ENCODE results near the gene CD44.

Gene CD44

DNA sequence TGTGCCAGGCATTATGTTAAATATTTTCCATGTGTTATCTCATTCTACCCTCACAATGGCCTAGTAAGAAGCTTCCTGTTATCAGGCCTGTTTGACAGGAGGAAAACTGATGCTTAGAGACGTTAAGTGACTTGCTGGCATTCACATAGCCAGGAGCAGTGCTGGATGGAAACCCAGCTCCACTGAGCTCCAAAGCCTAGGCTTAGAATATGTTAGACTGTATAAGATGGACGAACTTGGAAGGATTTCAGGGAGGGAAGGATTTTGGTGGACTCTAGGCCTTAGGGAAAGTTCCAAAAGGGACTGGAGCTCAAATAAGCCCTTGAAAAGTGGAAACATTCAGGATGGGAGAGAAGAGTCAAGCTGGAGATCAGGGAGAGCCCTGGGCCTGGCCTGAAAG, 2.1 kb downstream of the CD44 start:
- DNase-seq, result peak; percentile 36

DNA sequence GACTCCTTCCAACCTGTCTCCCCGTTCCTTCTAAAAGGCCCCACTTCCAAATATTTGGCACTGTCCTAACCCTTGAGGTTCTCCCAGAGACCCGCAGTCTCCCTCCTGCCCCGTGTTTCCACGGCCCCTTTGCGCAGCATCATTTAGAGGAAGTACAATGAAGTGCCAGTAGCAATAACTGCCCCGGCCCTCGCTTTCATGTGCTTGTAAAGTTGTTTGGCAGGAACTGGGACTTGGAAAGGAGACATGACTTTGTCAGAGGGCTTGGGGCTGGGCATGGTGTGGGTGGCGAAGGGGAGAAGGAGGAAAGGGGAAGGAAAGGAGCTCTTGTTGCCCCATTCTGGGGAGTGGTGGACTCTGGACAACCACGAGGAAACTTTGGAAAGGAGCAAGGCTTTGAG, 2.6 kb downstream of the CD44 start:
- peak; percentile 52 for DNase-seq

DNA sequence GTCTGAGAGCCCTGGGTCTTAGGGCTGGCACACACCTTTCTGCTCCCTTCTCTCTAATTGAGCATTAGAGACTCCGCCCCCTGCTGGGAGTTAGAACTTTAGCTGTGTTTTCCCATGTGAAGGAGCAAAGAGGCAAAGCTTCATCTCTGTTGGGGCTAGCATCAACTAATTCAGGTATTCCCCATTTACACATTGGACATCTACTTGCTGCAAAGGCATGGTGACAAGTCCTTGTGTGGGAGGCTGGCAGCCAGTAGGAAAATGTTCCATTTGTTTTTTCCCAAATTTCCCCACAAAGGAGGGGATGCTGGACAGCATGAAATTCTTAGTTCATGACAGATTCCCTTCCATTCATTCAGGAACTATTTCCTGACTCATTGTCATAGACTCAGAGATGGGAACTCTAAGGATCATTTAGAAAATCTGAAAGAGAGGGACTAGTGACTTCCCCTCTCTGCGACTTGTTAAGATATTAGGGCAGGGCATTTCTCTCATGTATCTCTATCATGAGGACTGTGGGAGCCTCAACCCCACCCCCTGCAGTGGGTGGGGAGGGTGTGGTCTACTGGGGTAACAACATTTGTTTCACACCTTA, 3.6 kb downstream of the CD44 start:
- DNase-seq, result peak; percentile 70

DNA sequence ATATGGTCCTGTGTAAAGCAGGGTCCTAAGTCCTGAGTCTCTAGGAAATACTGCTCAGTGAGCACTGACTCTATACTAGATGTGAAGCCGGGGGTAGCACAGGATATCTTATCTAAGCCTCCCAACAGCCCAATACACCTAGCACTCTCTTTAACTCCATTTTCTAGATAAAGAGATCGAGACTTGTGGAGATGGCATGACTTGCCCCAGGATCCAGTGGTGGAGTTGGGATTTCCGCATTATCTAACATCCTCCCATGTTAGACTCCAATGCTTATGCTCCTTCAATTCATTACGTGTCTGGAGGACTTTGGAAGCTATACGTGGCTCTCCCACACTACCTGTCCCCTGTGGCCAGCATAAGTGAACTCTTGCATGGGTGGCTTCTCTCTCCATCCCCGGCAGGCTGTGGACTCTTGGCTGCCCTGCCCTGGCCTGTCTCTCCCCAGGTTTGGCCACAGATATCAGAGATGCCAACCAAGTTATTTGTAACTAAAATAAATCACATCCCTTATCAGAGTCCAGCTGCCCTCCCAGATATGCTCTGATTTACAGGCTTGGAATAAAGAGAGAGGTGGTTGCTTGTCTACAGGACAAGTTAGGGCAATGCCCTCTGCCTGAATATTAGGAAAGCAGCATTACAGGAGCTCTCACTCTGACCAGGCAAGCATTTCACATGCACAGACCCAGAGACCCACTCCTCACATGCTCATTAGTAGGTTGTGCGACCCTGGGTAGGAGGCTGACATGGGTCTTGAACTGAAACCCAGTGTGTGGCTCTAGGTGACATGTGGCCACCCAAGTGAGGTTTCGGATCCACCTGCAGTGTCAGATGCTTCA, 4.5 kb downstream of the CD44 start:
- peak; percentile 21 for DNase-seq

DNA sequence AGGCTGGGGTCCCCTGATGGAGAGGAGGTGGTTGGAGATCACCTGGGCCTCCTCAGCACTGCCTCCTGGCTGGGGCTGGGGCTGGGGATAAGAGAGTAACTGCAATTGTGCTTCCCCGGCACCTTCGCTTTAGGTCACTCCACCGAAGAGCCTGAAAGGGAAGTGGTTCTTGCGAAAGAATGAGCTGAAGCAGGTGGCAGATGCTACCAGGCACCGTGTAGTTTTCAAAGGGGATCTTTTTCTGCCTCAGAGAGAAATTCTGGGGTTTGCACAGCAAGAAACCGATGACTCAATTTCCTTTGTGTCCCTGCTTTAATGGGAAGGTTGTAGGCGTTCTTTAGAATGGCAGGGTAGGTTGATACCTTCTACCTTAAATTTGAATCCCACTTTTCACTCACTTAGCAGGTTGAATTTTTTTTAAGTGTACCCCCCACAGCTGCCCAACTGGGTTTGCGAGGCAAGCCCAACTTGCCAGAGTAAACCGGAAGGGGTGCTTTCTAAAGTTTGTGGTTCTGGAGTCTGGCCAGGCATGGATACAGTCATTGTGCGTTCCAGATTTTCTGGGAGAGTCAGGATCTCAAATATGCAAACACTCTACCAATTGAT, 5.3 kb downstream of the CD44 start:
- DNase-seq, result peak; percentile 77

DNA sequence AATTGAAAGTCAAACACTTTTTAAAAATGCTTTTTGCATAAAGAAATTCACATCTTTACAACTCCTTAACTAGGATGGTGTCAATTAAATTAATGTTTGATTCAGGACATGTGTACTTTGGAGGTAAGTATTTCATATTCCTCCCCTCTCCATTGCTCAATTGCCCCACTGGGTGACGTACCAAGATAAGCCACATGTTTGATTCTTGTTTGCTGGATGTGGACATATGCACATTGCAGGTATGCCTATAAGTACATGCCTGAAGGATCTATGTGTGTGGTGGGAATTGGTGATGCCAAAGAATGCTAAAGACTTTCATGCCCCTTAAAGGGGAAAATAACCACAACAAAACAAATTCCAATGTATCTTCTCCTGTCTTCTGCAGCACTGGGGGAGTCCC, 5.8 kb downstream of the CD44 start:
- DNase-seq, result peak; percentile 33

DNA sequence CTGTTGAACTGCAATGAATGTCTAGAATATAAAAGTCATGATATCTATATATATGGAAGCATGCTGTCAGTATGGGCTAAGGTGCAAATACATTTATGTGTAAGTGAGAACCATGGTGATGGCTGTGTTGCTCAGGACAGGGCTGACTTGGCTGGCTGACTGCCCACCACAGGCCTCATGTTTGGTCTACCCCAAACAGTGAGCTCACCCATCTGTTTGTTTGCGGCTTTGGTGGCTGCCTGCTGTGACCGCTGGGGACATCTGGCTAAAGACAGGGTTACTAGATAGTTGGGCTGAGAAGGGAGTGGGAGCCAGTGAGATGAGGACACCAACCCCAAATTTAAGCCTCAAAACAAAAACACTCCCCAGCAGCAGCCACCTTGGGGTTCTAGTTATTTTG, 6.3 kb downstream of the CD44 start:
- peak; percentile 67 for DNase-seq

DNA sequence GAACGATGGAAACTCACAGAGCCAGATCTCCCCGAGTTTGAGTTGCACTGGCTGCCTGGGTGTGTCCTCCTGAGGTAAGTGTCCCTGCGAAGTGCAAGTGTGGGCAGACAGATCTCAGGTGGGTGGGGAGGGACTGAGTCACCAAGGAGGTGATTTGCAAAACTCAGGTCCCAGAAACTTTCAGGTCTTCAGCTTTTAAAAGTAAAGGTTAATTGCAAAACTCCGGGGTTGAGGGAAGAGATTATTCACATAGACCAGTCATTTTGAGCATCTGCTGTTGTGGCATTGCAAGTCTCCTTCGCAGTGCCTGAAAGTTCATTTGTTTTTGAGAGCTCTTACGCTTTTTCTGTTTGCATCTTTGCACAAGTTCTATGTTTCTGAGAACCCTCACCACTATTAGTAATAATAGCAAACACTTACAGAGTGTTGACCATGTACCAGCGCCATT, 7.1 kb downstream of the CD44 start:
- peak; percentile 64 for DNase-seq

DNA sequence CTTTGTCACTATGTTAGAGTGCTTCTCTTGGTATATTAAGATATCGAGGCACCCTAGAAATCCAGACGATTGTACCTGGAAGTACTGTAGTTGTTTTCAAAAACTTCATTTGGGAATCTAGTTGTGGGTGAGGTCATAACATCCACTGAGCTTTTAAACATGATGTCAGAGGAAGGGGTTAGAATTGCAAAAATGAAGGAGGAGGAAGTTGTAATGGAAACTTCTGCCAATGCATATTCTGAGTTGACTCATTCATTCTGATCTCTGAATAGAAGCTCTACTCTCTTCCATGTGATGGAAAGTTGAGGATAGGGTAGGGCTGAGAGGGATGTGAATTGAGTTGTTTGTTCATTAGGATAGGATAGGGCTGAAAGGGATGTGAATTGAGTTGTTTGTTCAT, 7.7 kb downstream of the CD44 start:
- peak; percentile 41 for DNase-seq

DNA sequence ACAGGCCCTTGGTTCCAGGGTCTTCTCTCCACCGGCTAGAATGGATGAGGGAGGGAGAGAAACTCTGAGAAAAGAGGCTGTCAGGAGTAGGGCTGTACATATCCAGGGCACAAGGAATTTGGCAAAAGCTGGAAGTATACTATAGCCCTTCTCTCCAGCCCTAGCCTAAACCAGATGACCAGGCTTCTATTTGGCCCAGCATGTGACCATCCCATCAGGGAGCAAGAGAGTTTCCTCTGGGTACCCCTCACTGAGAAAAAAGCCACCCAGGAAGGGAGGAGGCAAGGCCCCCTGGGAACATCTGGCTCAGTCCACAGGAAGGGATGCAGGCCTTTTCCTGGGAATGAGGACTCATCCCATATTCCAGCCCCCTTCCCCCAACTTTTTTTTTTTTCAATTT, 8.3 kb downstream of the CD44 start:
- no peak for DNase-seq

DNA sequence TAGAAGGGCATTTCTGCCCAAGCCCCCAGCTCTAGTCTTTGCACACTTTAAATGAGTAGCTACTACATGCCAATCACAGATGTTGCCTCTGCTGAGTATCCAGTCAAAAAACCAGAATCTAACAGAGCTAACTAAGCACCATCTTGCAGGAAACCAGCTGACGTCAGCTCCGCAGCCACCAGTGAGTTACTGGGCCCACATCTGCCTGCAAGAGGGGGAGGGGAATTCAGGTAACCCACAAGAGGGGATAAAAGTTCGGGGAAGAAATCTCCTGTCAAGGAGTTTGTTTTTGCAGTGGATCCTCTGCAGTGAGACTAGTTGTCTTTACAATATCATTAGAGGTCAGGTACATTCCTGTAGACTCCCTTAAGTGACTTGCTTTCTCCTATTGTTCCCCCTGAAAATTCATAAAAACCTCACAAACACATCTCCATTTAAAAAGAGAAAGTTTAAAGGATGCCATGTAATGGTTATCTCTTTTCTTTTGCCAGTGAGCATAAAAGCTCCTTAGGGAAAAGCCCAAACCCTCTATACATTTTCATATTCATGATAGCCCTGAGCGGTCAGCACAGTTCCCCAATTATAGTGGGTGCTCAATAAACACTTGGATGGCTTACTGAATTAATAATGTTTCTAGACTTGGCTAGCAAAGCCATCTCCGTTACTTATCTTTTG, 9.3 kb downstream of the CD44 start:
- peak; percentile 70 for DNase-seq

DNA sequence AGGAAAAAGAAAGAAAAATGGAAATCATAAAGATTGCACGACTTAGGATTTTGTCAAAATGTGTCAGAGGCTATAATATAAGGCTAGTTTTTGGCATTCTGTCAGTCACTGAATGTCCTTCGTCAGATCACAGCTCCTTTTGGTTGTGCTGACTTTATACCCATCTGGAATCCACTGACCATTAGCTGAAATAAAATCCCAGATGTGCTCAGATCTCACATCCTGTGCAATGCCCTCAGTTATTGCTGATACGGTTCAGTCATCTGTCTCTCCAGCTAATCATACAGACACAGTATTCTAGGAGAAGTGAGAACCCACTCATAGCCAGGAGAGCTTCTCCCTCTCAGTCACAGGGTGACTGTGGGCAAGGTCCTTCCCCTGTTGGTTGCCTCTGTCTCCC, 11.5 kb downstream of the CD44 start:
- no peak for DNase-seq

DNA sequence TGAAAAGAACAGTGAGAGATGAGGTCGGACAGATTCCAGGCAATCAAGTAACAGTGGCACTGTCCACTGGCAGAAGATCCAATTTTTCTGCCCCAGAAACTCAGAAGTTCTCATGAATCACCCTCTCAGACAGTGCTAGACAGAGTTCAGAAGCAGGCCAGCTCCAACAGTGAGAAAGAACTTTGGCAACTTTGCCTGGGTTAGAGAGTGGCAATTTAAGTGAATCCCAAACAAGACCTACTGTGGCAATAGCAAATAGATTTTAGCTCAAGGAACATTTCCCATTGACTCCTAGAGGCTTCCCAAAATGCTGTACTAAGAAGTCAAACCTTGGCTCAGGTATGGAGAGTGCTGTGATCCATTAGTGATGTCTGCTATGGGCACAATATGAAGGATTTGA, 12.3 kb downstream of the CD44 start:
- peak; percentile 16 for DNase-seq

DNA sequence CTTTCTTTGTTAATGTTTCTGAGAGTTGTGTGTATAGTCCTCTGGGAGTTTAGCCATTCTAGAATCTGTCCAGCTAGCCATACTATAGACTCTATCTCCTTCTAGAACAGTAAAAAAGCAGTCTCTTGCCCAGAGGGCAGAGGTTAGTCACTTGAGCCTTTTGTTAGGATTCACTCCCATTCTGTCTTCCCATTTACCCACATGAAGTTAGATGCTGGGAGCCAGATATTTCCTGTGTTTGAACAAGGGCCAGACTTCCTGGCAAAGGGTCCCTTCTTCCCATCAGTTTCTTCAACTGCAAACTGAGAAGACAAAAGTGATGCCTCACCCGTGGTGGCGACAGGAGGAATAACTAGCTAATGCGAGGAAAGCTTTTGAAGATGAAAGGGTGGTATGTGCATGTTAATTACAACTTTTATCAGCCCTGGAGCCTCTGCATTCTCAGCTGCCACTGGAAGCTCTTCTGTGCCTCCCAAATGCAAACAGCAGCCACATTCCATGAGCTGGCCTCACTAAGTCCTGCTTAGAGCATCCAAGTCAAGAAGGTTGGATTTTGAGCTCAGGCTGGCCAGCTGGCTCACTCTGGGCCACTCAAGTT, 12.8 kb downstream of the CD44 start:
- DNase-seq, result peak; percentile 28

DNA sequence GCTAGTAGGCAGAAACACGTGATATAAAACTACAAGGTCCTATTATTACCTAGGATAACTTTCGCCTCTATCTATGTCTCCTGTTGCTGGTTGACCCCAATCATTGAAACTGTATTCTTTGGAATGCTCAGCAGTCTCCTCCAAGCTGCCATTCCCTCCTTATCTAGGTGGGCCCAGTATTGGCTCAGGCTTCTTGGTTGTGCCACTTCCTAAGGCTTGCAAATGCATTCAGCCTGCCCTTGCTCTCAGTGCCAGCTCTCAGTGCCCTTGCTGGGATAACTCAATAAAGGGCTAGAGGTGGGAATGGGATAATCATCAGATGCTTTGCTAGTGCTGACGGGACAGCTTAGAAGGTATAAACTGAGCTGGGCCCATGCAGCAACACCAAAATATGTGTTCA, 13.6 kb downstream of the CD44 start:
- no peak for DNase-seq

DNA sequence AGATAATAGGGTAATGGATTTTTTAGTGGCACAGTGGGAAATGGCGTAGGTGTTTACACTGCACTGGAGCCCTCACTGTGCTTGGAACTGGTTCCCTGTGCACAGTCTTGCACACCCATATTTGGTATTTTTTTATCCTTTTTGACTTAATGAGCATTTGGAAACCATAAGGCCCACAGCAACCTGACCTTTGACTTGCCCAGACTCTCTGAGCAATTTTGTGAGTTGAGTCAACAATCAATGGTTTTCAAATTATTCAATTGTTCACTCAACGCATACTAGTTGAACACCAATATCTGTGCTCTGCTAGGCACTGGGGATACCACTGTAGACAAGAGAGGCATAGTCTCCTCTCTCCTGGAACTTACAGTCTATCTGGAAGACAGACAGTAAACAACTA, 14.3 kb downstream of the CD44 start:
- DNase-seq, result peak; percentile 7

DNA sequence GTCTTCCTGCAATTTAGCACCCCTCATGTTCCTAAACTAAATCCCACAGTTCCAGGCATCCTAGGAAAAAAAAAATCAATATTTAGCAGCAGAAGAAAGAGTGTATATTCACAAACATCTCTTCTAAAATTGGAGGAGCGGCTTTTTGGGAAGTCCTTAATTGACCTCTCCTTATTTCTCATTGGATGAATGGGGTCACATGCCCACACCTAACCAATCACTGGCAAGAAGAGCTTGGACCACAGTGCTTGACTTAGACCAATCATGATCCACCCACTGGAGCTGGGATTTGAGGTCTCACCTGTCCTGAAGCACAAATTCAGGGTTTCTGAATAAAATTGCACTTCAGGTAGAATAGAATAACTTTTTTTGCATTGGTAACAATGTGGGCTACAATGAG, 16.0 kb downstream of the CD44 start:
- no peak for DNase-seq

DNA sequence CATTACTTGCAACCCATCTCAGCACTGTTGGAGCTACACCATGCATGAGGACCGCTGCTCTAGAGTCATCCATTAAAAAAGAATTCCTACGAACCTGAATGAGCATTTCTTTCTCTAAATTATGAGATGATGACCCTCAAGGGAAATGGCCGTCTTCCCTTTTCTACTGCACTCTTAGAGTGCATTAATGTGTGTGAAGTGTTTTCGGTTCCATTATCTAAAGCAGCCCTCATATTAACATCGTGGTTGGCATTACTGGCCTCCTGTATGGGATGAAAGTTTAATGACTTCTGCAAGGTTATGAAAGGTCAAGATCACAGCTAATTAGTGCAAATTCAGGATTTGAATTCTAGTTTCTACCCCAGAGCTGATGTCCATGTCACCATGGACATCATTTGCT, 16.7 kb downstream of the CD44 start:
- no peak for DNase-seq

DNA sequence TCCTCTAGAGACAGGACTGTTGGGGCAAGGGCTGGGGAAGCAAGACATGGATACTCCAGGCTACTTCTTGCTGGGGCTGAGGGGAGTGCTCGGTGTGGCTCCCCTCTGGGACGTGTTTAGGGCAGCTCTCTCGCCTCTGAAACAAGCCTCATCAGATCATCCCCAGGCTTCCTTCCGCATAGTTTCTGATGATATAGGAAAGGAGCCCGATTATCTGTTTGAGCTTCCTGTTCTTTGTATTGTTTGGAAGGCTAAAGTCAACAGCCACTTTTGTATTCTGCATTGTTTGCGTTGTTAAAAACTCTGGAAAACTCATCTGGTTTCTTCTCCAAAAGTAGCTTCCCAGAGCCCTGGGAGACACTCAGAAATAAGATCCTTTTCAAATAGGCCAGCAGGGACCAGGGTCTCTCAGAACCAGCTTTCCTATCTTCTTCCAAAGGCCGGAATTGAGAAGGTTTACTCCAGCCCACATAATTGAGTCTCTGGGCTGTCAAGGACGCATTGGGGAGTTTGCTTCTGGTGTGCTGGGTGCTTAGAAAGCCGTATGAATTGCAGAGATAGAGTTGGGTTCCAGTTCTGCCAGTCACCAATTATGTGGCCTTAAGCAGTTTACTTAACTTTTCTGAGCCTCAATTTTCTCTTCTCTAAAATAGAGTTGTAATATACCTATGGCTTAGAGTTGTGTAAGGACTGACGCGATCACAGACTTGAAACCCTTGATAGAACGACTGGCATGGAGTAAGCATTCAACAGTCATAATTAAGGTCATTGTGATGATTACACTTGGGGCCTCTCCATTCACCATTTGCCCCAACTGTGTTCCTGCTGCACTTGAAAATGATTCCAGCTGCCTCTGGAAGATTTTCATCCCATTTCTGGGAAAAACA, 19.1 kb downstream of the CD44 start:
- DNase-seq, result no peak

DNA sequence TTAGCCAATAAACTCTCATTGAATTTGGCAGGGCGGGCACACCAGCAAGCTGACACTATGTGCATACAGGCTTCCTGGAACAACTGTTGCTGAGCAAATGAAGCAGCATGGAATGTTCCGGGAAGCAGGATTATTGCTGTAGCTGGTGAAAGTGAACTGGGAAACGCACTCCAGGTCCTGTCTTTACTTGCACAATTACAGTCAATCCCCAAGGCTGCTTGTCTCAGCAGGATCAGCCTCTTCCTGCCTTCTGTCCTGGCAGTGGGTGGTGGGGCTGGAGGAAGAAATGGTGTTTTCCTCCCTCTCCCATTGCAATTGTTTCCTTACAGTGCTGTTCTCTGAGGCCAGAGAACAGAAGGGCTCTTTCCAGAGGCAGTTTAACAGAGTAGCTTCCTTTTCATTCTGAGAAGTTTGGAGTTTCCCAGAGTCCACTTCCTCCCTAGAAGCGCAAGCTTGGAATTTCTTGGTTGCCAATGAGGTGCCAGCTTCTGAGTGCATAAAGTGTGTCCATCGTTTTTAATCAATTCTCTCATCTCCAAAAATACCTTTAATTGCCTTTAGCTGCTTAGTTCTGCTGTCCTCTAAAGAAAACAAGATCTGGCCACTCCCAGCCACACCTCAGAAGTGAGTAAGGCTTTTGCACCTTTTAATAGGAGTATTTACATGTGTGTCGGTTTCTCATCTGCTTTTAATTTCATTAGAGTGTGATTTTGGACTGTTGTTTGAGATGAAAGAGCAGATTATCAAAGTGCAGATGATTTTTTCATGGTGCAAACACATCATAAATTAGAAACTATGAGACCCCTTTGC, 19.9 kb downstream of the CD44 start:
- DNase-seq, result no peak

DNA sequence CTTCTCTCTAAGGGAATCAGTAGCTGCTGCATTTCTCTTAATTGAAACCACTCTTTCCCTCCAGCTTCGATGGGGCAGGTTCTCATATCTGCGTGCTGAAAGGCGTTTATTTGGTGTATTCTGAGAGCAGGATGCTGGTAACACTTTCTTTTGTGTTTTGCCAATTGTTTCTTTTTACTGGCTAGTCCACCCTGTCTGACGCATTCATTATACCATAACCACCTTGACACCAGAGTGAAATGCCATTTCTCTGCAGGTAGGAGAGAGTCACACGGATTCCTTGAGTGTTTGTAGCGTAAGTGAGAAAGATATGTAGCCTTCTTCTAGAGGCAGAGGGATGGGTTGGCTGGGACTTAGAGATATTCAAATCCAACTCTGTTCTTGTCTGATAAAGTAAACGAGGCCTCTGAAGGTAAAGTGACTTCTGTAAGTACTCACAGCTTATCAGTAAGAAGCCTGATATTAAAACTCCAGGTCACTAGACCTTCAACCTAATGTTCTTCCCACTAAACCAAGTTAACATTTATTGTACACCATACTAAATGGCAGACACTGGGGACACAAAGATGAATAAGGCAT, 21.4 kb downstream of the CD44 start:
- DNase-seq, result peak; percentile 58
